ENCODE results near the gene GTF2F1.

GRCh38 chr19:6333439-6333838, 59.5 kb downstream of the GTF2F1 start, which contains the start of gene ACER1:
- TF ChIP-seq CTCF (IDR thresholded peaks at IDR 0.05; ENCODE audit: low read length) = no peak
- no peak for TF ChIP-seq EZH2 (optimal IDR thresholded peaks at IDR 0.05; ENCODE audit: low read depth, low read length)
